DMS79 treated with DMSO at 0.1 percent for 48 hours (cell line): ENCODE results near the gene ETNK2.
A peak's percentile ranks its signal among the peaks of the same experiment; 100 is the strongest.

Source experiments
- DNase-seq: peaks from one replicate; lab custom pipeline; 2025; lab: John Stamatoyannopoulos, UW

Gene ETNK2

GRCh38 chr1:204147406-204148383 lies 4.1 kb downstream of the ETNK2 start:
- DNase-seq: peak; percentile 40

GRCh38 chr1:204146965-204147364 lies 4.9 kb downstream of the ETNK2 start:
- no peak for DNase-seq

GRCh38 chr1:204146309-204146708 lies 5.5 kb downstream of the ETNK2 start:
- DNase-seq: no peak

- DNase-seq: no peak
These were observed 6.8 kb downstream of the ETNK2 start for GRCh38 chr1:204145033-204145504.

- no peak for DNase-seq
These were observed 8.4 kb downstream of the ETNK2 start for GRCh38 chr1:204143276-204144041.

GRCh38 chr1:204142032-204142974 lies 9.5 kb downstream of the ETNK2 start:
- no peak for DNase-seq

- no peak for DNase-seq
These were observed 10.7 kb downstream of the ETNK2 start for GRCh38 chr1:204141131-204141530.

GRCh38 chr1:204139952-204140351 lies 11.9 kb downstream of the ETNK2 start:
- DNase-seq: no peak

- no peak for DNase-seq
These were observed 12.8 kb downstream of the ETNK2 start for GRCh38 chr1:204139088-204139487.

GRCh38 chr1:204136814-204137213 lies 15.0 kb downstream of the ETNK2 start:
- no peak for DNase-seq

GRCh38 chr1:204134103-204134502 lies 17.7 kb downstream of the ETNK2 start:
- DNase-seq: no peak

GRCh38 chr1:204132718-204133117 lies 19.1 kb downstream of the ETNK2 start:
- no peak for DNase-seq

- no peak for DNase-seq
These were observed 19.9 kb downstream of the ETNK2 start for GRCh38 chr1:204131978-204132377.

GRCh38 chr1:204130981-204131892 lies 20.6 kb downstream of the ETNK2 start:
- DNase-seq: peak; percentile 12

GRCh38 chr1:204130178-204130577 lies 21.7 kb downstream of the ETNK2 start:
- peak; percentile 40 for DNase-seq

- peak; percentile 82 for DNase-seq
These were observed 22.6 kb downstream of the ETNK2 start for GRCh38 chr1:204128964-204129896.

GRCh38 chr1:204128464-204128963 lies 23.3 kb downstream of the ETNK2 start:
- no peak for DNase-seq

GRCh38 chr1:204127597-204128242 lies 24.1 kb downstream of the ETNK2 start:
- peak; percentile 42 for DNase-seq

GRCh38 chr1:204126956-204127355 lies 24.9 kb downstream of the ETNK2 start:
- no peak for DNase-seq
